ENCODE measurements around the gene SLC16A3.
A peak's percentile ranks its signal among the peaks of the same experiment; 100 is the strongest.

Gene SLC16A3

GRCh38 chr17:82283208-82283749 is 54.4 kb downstream of the SLC16A3 start (continued):
- TF ChIP-seq ZNF394 (tag by site-specific recombination; IDR thresholded peaks at IDR 0.05; ENCODE audit: borderline replicate concordance) (no peak), ZXDB (tag by site-specific recombination; IDR thresholded peaks at IDR 0.05) (no peak), ZNF560 (tag by site-specific recombination; IDR thresholded peaks at IDR 0.05; ENCODE audit: borderline replicate concordance) (no peak), HOXA7 (CRISPR knock-in tag; IDR thresholded peaks at IDR 0.05; ENCODE audit: borderline replicate concordance) (no peak), PRDM4 (tag by site-specific recombination; IDR thresholded peaks at IDR 0.05) (no peak), ZNF701 (tag by site-specific recombination; IDR thresholded peaks at IDR 0.05) (no peak), ZNF600 (tag by site-specific recombination; IDR thresholded peaks at IDR 0.05) (no peak), ZNF785 (tag by site-specific recombination; IDR thresholded peaks at IDR 0.05) (no peak), ZBTB48 (tag by site-specific recombination; IDR thresholded peaks at IDR 0.05) (peak; percentile 84), CTCF (tag by site-specific recombination; IDR thresholded peaks at IDR 0.05) (no peak), ZBTB17 (tag by site-specific recombination; IDR thresholded peaks at IDR 0.05) (no peak; the same call in 1 of the 2 replicates), ZNF514 (tag by site-specific recombination; IDR thresholded peaks at IDR 0.05) (no peak), REPIN1 (tag by site-specific recombination; IDR thresholded peaks at IDR 0.05; ENCODE audit: low read depth) (no peak), ZNF423 (tag by site-specific recombination; IDR thresholded peaks at IDR 0.05) (peak; percentile 45; the same call in 1 of the 2 replicates), GFI1B (tag by site-specific recombination; IDR thresholded peaks at IDR 0.05) (no peak), ZNF146 (tag by site-specific recombination; IDR thresholded peaks at IDR 0.05) (no peak), ZNF596 (tag by site-specific recombination; IDR thresholded peaks at IDR 0.05) (no peak), ZNF184 (tag by site-specific recombination; IDR thresholded peaks at IDR 0.05) (0 out of 2 replicates have a peak, but pooled peaks have one; percentile 28), TCF7L2 (IDR thresholded peaks at IDR 0.05; ENCODE audit: borderline replicate concordance, low read depth, low read length) (no peak), ZSCAN30 (tag by site-specific recombination; IDR thresholded peaks at IDR 0.05) (no peak), GLI4 (tag by site-specific recombination; IDR thresholded peaks at IDR 0.05) (no peak), KLF10 (tag by site-specific recombination; IDR thresholded peaks at IDR 0.05) (no peak), ZNF623 (tag by site-specific recombination; IDR thresholded peaks at IDR 0.05) (no peak), ZNF488 (tag by site-specific recombination; IDR thresholded peaks at IDR 0.05) (no peak), ZNF548 (tag by site-specific recombination; IDR thresholded peaks at IDR 0.05) (no peak), ZNF776 (tag by site-specific recombination; IDR thresholded peaks at IDR 0.05; ENCODE audit: borderline replicate concordance) (no peak), ZNF121 (tag by site-specific recombination; IDR thresholded peaks at IDR 0.05) (no peak)
- TF ChIP-seq, protein P1, sequence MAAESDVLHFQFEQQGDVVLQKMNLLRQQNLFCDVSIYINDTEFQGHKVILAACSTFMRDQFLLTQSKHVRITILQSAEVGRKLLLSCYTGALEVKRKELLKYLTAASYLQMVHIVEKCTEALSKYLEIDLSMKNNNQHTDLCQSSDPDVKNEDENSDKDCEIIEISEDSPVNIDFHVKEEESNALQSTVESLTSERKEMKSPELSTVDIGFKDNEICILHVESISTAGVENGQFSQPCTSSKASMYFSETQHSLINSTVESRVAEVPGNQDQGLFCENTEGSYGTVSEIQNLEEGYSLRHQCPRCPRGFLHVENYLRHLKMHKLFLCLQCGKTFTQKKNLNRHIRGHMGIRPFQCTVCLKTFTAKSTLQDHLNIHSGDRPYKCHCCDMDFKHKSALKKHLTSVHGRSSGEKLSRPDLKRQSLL (tag by site-specific recombination; IDR thresholded peaks at IDR 0.05), result no peak
- TF ChIP-seq, protein P2, sequence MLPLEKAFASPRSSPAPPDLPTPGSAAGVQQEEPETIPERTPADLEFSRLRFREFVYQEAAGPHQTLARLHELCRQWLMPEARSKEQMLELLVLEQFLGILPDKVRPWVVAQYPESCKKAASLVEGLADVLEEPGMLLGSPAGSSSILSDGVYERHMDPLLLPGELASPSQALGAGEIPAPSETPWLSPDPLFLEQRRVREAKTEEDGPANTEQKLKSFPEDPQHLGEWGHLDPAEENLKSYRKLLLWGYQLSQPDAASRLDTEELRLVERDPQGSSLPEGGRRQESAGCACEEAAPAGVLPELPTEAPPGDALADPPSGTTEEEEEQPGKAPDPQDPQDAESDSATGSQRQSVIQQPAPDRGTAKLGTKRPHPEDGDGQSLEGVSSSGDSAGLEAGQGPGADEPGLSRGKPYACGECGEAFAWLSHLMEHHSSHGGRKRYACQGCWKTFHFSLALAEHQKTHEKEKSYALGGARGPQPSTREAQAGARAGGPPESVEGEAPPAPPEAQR (tag by site-specific recombination; IDR thresholded peaks at IDR 0.05), result no peak
- TF ChIP-seq, protein P3, sequence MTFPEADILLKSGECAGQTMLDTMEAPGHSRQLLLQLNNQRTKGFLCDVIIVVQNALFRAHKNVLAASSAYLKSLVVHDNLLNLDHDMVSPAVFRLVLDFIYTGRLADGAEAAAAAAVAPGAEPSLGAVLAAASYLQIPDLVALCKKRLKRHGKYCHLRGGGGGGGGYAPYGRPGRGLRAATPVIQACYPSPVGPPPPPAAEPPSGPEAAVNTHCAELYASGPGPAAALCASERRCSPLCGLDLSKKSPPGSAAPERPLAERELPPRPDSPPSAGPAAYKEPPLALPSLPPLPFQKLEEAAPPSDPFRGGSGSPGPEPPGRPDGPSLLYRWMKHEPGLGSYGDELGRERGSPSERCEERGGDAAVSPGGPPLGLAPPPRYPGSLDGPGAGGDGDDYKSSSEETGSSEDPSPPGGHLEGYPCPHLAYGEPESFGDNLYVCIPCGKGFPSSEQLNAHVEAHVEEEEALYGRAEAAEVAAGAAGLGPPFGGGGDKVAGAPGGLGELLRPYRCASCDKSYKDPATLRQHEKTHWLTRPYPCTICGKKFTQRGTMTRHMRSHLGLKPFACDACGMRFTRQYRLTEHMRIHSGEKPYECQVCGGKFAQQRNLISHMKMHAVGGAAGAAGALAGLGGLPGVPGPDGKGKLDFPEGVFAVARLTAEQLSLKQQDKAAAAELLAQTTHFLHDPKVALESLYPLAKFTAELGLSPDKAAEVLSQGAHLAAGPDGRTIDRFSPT (tag by site-specific recombination; IDR thresholded peaks at IDR 0.05), result peak; percentile 66
- TF ChIP-seq, protein P4, sequence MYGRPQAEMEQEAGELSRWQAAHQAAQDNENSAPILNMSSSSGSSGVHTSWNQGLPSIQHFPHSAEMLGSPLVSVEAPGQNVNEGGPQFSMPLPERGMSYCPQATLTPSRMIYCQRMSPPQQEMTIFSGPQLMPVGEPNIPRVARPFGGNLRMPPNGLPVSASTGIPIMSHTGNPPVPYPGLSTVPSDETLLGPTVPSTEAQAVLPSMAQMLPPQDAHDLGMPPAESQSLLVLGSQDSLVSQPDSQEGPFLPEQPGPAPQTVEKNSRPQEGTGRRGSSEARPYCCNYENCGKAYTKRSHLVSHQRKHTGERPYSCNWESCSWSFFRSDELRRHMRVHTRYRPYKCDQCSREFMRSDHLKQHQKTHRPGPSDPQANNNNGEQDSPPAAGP (tag by site-specific recombination; IDR thresholded peaks at IDR 0.05), result no peak

Measured in HEK293 (cell line).